Embryonic facial prominence (tissue), 1 donor: ENCODE measurements around the gene CLSTN3.
"Not testable (repeated sequence)": the region's sequence is repeated elsewhere in the genome, so short reads cannot be mapped to it uniquely, and the experiment has no call there.

Experiments
- DNase-seq: peaks from one replicate; pipeline ENCODE4 v3.0.0-alpha.2; 2016; ENCODE audit errors: extremely low spot score

The CLSTN3 gene

GRCh38 chr12:7150356-7150755 is 20.2 kb downstream of the CLSTN3 start:
- no peak for DNase-seq

GRCh38 chr12:7150841-7151240 is 20.7 kb downstream of the CLSTN3 start:
- DNase-seq = no peak

- DNase-seq = no peak
Measured at GRCh38 chr12:7151532-7151931, 21.4 kb downstream of the CLSTN3 start.

GRCh38 chr12:7152818-7153217 is 22.6 kb downstream of the CLSTN3 start:
- no peak for DNase-seq

- no peak for DNase-seq
Measured at GRCh38 chr12:7154042-7154441, 23.9 kb downstream of the CLSTN3 start.

- DNase-seq = no peak
Measured at GRCh38 chr12:7154901-7155470, 24.8 kb downstream of the CLSTN3 start.

- no peak for DNase-seq
Measured at GRCh38 chr12:7155471-7156034, 25.4 kb downstream of the CLSTN3 start.

GRCh38 chr12:7156259-7157197 is 26.4 kb downstream of the CLSTN3 start:
- DNase-seq = no peak

- no peak for DNase-seq
Measured at GRCh38 chr12:7157391-7157790, 27.2 kb downstream of the CLSTN3 start.

GRCh38 chr12:7158781-7159609 is 28.8 kb downstream of the CLSTN3 start:
- no peak for DNase-seq

- DNase-seq = no peak
Measured at GRCh38 chr12:7160183-7160582, 30.0 kb downstream of the CLSTN3 start.

GRCh38 chr12:7161327-7161726 is 31.2 kb downstream of the CLSTN3 start:
- no peak for DNase-seq

GRCh38 chr12:7161811-7162210 is 31.6 kb downstream of the CLSTN3 start:
- no peak for DNase-seq

GRCh38 chr12:7162691-7163114 is 32.5 kb downstream of the CLSTN3 start:
- DNase-seq = peak; percentile 18

- DNase-seq = no peak
Measured at GRCh38 chr12:7169951-7170350, 39.8 kb downstream of the CLSTN3 start.

- no peak for DNase-seq
Measured at GRCh38 chr12:7171854-7172253, 41.7 kb downstream of the CLSTN3 start.

- DNase-seq = no peak
Measured at GRCh38 chr12:7175493-7175892, 45.3 kb downstream of the CLSTN3 start.

- DNase-seq = no peak
Measured at GRCh38 chr12:7176595-7176994, 46.4 kb downstream of the CLSTN3 start.

- no peak for DNase-seq
Measured at GRCh38 chr12:7178481-7178880, 48.3 kb downstream of the CLSTN3 start.

GRCh38 chr12:7180685-7181084 is 50.5 kb downstream of the CLSTN3 start:
- no peak for DNase-seq

- not testable (repeated sequence) for DNase-seq
Measured at GRCh38 chr12:7186058-7186457, 55.9 kb downstream of the CLSTN3 start.
